ENCODE data around the gene MYL12A. TPM values are rescaled to one million over a fixed set of nuclear protein-coding genes. Genes with fewer than 3 reads are reported as not detected.

Gene MYL12A
- total and polyA plus RNA-seq, 2 donors (not counting 3 experiments of a cell fraction or from before 2014, with no cell fraction given) = 597 to 796 TPM

DNA sequence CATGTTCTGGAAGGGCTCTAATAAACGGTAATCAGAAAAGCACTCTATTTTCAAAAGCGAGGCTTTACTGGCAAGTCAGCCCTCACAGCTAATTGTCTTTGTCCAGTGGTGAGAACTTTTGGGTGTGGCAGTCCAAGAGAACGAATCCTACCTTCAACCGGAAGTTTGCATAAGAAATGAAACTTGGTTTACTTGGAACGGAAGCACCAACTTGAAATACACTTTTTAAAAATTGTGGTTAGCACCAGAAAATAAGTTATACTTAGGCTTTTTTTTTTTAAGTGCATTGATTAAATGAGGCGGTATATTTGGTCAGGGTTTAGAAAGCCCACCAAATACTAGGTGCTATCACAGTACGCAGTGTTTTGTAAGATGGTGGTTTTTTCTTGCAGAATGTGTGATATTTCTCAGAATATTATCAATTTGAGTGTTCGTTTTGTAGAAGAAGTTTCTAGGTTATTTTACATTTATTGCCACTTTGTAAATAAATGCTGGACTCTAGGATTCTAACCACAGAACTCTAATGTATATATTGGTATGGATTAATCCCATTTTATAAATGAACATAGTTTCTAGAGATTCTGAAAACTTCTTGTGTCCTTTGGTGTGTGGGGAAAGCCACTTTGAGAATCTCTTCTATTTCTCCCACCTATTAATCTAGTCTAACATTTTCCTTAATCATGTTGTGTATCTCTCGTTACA lies 1.2 kb downstream of the MYL12A start:
- peak; percentile 56 for DNase-seq (ENCODE audit: low read depth, low spot score)
- CTCF ChIA-PET = interaction anchor here (0.8 to 3.2 kb wide), 4 partner anchors 8 to 417 kb away, joined by 3 to 25 read pairs (median 8); partner anchors contain the start of gene MYL12B
- TF ChIP-seq GATA2 (IDR thresholded peaks at IDR 0.05; ENCODE audit: insufficient read depth, insufficient read length, low read depth, low read length) = no peak
- TF ChIP-seq POLR2AphosphoS5 (IDR thresholded peaks at IDR 0.05; ENCODE audit: insufficient read depth, low read depth, low read length) = peak; percentile 40
- TF ChIP-seq, protein P1, sequence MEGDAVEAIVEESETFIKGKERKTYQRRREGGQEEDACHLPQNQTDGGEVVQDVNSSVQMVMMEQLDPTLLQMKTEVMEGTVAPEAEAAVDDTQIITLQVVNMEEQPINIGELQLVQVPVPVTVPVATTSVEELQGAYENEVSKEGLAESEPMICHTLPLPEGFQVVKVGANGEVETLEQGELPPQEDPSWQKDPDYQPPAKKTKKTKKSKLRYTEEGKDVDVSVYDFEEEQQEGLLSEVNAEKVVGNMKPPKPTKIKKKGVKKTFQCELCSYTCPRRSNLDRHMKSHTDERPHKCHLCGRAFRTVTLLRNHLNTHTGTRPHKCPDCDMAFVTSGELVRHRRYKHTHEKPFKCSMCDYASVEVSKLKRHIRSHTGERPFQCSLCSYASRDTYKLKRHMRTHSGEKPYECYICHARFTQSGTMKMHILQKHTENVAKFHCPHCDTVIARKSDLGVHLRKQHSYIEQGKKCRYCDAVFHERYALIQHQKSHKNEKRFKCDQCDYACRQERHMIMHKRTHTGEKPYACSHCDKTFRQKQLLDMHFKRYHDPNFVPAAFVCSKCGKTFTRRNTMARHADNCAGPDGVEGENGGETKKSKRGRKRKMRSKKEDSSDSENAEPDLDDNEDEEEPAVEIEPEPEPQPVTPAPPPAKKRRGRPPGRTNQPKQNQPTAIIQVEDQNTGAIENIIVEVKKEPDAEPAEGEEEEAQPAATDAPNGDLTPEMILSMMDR (IDR thresholded peaks at IDR 0.05; ENCODE audit: extremely low read depth in 1 of 2, insufficient read depth in 1 of 2, low read depth in 1 of 2, low read length in 2 of 2) = no peak
- TF ChIP-seq, protein P2, sequence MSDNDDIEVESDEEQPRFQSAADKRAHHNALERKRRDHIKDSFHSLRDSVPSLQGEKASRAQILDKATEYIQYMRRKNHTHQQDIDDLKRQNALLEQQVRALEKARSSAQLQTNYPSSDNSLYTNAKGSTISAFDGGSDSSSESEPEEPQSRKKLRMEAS (IDR thresholded peaks at IDR 0.05; ENCODE audit: insufficient read depth, insufficient read length) = no peak
- TF ChIP-seq EZH2 (IDR thresholded peaks at IDR 0.05; ENCODE audit: borderline replicate concordance, low read depth, low read length, severe bottlenecking) = no peak
- peak; percentile 69 for TF ChIP-seq POLR2A (IDR thresholded peaks at IDR 0.05; ENCODE audit: low read depth, low read length)

More for the DNA sequence above, 1.2 kb downstream of the MYL12A start:
- no peaks in the 10 kb centered on the region for H3K27me3 ChIP-seq (ENCODE audit: control insufficient read depth in 2 of 2, insufficient read depth in 2 of 2, low read length in 2 of 2)
- POLR2A ChIA-PET = interaction anchor here (0.6 to 1.2 kb wide), 6 partner anchors 16 to 672 kb away, joined by 3 to 7 read pairs (median 3); no protein-coding TSS in a partner anchor
- peak; percentile 67 for FAIRE-seq
- no peaks in the 10 kb centered on the region for H3K9me3 ChIP-seq (replicated peaks; ENCODE audit: control insufficient read depth, insufficient read depth, low read length)
- H3K4me3 ChIP-seq (replicated peaks in 1 of 3; ENCODE audit: insufficient read depth in 1 of 3, low read depth in 1 of 3, low read length in 3 of 3) = peak overlapping the region; percentile 75 to 98 (median 95)
- H3K36me3 ChIP-seq (ENCODE audit: control insufficient read depth in 2 of 2, extremely low read depth in 1 of 2, insufficient read depth in 2 of 2, low read length in 2 of 2) = peaks cover 3 to 6% of the 10 kb centered on the region in 2 experiments
- intact Hi-C loops (cut with micrococcal nuclease) = loop anchor here (5.0 to 10.0 kb wide), 2 partner anchors 944 to 1662 kb away; no protein-coding TSS in a partner anchor
- BruUV-seq (replicated peaks) = no TSS peak
- dilution Hi-C loops (cut with MboI; ENCODE audit: extremely low pct_ligation_motif_present, low sequenced_read_pairs) = no loop called here
- peaks cover 61% of the 10 kb centered on the region for H3K79me2 ChIP-seq (ENCODE audit: control insufficient read depth, insufficient read depth, low read length)
- peak overlapping the region; percentile 100 for H3K9ac ChIP-seq (replicated peaks; ENCODE audit: extremely low read depth, insufficient read depth, low read length)
- peaks cover 41% of the 10 kb centered on the region for H3K4me1 ChIP-seq (ENCODE audit: control insufficient read depth, extremely low read depth, insufficient read depth, low read length)
- no peak overlapping the region for H2AFZ ChIP-seq (ENCODE audit: low read depth, low read length)
- no peaks in the 10 kb centered on the region for H4K20me1 ChIP-seq (replicated peaks; ENCODE audit: control insufficient read depth, extremely low read depth, insufficient read depth, low read length)
- H3K4me2 ChIP-seq (ENCODE audit: insufficient read depth, low read length) = peak overlapping the region; percentile 96
- no peaks in the 10 kb centered on the region for H3K9me1 ChIP-seq (replicated peaks; ENCODE audit: control insufficient read depth, extremely low read depth, insufficient read depth, low read length)
- peak overlapping the region; percentile 83 for H3K27ac ChIP-seq (ENCODE audit: insufficient read depth, low read depth, low read length)
